ENCODE results near the gene BMPR1A. TPM values are rescaled to one million over a fixed set of nuclear protein-coding genes. Genes with fewer than 3 reads are reported as not detected.
"Not testable (repeated sequence)": the region's sequence is repeated elsewhere in the genome, so short reads cannot be mapped to it uniquely, and the experiment has no call there.

Gene BMPR1A
- total RNA-seq, 1 experiment from 2014 or later, result 53.4 TPM

DNA sequence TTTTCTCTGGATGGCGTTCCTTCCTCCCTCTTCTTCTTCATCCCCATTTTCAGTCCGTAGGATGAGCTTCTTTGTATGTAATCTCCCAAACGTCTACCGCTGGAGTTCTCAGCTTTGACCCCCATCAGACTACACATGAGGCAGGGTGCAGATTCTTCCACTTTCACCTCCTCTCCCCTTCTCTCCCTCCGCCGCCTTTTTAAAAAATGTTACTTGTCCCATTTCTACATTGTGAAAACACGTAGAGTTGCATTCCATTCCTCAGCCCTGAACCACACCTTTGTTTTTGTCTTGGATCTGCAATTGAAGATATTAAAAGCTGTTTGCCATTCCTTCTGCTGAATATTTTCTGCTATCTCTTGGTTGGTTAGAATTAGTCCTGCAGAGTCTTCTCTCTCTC is 218.1 kb downstream of the BMPR1A start:
- no peak for DNase-seq (ENCODE audit: low read depth in 1 of 2, low spot score in 2 of 2)
- H3K36me3 ChIP-seq, result no peaks in the 10 kb centered on the region

GRCh38 chr10:86976362-86977056 is 220.1 kb downstream of the BMPR1A start:
- Histone ChIP-seq H3K4me1 (replicated peaks) (peaks cover 8% of the 10 kb centered on the region), H3K27me3 (replicated peaks) (no peaks in the 10 kb centered on the region), H3K9me3 (replicated peaks) (no peaks in the 10 kb centered on the region), H3K27ac (no peak overlapping the region), H3K4me3 (no peak overlapping the region), H3K36me3 (no peaks in the 10 kb centered on the region)
- DNase-seq (ENCODE audit: low read depth in 1 of 2, low spot score in 2 of 2), result no peak

More for the DNA sequence above, 218.1 kb downstream of the BMPR1A start:
- Histone ChIP-seq H3K27ac (no peak overlapping the region), H3K4me3 (no peak overlapping the region), H3K9me3 (replicated peaks) (no peaks in the 10 kb centered on the region), H3K4me1 (replicated peaks) (peaks cover 29% of the 10 kb centered on the region), H3K27me3 (replicated peaks) (no peaks in the 10 kb centered on the region)

- not testable (repeated sequence) for H3K9me3 ChIP-seq (replicated peaks); H3K36me3 ChIP-seq; H3K4me1 ChIP-seq (replicated peaks); H3K27ac ChIP-seq; H3K4me3 ChIP-seq; DNase-seq (ENCODE audit: low read depth in 1 of 2, low spot score in 2 of 2); H3K27me3 ChIP-seq (replicated peaks)
Observed at GRCh38 chr10:86978457-86978856, 222.0 kb downstream of the BMPR1A start.

- H3K4me3 ChIP-seq, result no peak overlapping the region
- H3K36me3 ChIP-seq, result no peaks in the 10 kb centered on the region
- no peak overlapping the region for H3K27ac ChIP-seq
- no peaks in the 10 kb centered on the region for H3K4me1 ChIP-seq (replicated peaks)
- no peak for DNase-seq (ENCODE audit: low read depth in 1 of 2, low spot score in 2 of 2)
- no peaks in the 10 kb centered on the region for H3K27me3 ChIP-seq (replicated peaks)
- no peaks in the 10 kb centered on the region for H3K9me3 ChIP-seq (replicated peaks)
Observed at GRCh38 chr10:86979296-86979818, 222.9 kb downstream of the BMPR1A start.

GRCh38 chr10:86979977-86980448 is 223.6 kb downstream of the BMPR1A start:
- no peaks in the 10 kb centered on the region for H3K27me3 ChIP-seq (replicated peaks)
- H3K36me3 ChIP-seq, result no peaks in the 10 kb centered on the region
- H3K4me1 ChIP-seq (replicated peaks), result no peaks in the 10 kb centered on the region
- no peak overlapping the region for H3K4me3 ChIP-seq
- DNase-seq (ENCODE audit: low read depth in 1 of 2, low spot score in 2 of 2), result no peak
- H3K27ac ChIP-seq, result no peak overlapping the region
- H3K9me3 ChIP-seq (replicated peaks), result no peaks in the 10 kb centered on the region

- H3K4me3 ChIP-seq, result not testable (repeated sequence)
Observed at GRCh38 chr10:86981020-86981419, 224.6 kb downstream of the BMPR1A start.

GRCh38 chr10:86981716-86982115 is 225.3 kb downstream of the BMPR1A start:
- Histone ChIP-seq H3K27ac (no peak overlapping the region), H3K9me3 (replicated peaks) (no peaks in the 10 kb centered on the region), H3K36me3 (no peaks in the 10 kb centered on the region), H3K4me1 (replicated peaks) (no peaks in the 10 kb centered on the region), H3K27me3 (replicated peaks) (no peaks in the 10 kb centered on the region), H3K4me3 (no peak overlapping the region)
- no peak for DNase-seq (ENCODE audit: low read depth in 1 of 2, low spot score in 2 of 2)

More at GRCh38 chr10:86981020-86981419, 224.6 kb downstream of the BMPR1A start:
- H3K36me3 ChIP-seq; H3K27ac ChIP-seq; H3K27me3 ChIP-seq (replicated peaks); DNase-seq (ENCODE audit: low read depth in 1 of 2, low spot score in 2 of 2); H3K4me1 ChIP-seq (replicated peaks); H3K9me3 ChIP-seq (replicated peaks): not testable (repeated sequence)

Other genes starting within 250 kb of the BMPR1A start
- 38.7 and 50.2 TPM in 2 replicates for gene WAPL, start 234.8 kb upstream of the BMPR1A start, total RNA-seq (2014; rRNA removed; shearing (Covaris generic))
- not detected in 2 replicates for gene OPN4, start 102.1 kb upstream of the BMPR1A start, total RNA-seq (2014; rRNA removed; shearing (Covaris generic))
- gene LDB3, start 88.1 kb upstream of the BMPR1A start, total RNA-seq (2014; rRNA removed; shearing (Covaris generic)), result 1.1 and 1.4 TPM in 2 replicates
- 1.5 TPM in 1 of 2 replicates, not detected in the other for gene MMRN2, start 201.0 kb downstream of the BMPR1A start, total RNA-seq (2014; rRNA removed; shearing (Covaris generic))
- gene SNCG, start 202.0 kb downstream of the BMPR1A start, total RNA-seq (2014; rRNA removed; shearing (Covaris generic)), result 0.74 TPM in 1 of 2 replicates, not detected in the other
- gene ADIRF, start 211.9 kb downstream of the BMPR1A start, total RNA-seq (2014; rRNA removed; shearing (Covaris generic)), result not detected in 2 replicates